A673 (cell line): ENCODE data around the gene KATNAL1.
"Not testable (repeated sequence)": the region's sequence is repeated elsewhere in the genome, so short reads cannot be mapped to it uniquely, and the experiment has no call there.

Experiments
- EZH2 ChIP-seq: fragments of 200-600 bp; sonication (generic); IDR thresholded peaks from 2 replicates; pipeline ENCODE4 v1.6.1; 2017; ENCODE audit warnings: borderline replicate concordance, low read depth, mild to moderate bottlenecking, mixed read lengths, antibody characterized with exemption, low read length; ENCODE audit not compliant: poor library complexity, severe bottlenecking
- TF ChIP-seq, protein P1 (sequence below): fragments of 300-800, 200-600 bp; sonication (generic); conservative IDR thresholded peaks from 2 replicates; pipeline ENCODE4 v1.5.1; 2017; ENCODE audit warnings: low read depth, mild to moderate bottlenecking, antibody characterized with exemption, low read length, moderate library complexity, mixed read lengths

- TF ChIP-seq, protein P1, sequence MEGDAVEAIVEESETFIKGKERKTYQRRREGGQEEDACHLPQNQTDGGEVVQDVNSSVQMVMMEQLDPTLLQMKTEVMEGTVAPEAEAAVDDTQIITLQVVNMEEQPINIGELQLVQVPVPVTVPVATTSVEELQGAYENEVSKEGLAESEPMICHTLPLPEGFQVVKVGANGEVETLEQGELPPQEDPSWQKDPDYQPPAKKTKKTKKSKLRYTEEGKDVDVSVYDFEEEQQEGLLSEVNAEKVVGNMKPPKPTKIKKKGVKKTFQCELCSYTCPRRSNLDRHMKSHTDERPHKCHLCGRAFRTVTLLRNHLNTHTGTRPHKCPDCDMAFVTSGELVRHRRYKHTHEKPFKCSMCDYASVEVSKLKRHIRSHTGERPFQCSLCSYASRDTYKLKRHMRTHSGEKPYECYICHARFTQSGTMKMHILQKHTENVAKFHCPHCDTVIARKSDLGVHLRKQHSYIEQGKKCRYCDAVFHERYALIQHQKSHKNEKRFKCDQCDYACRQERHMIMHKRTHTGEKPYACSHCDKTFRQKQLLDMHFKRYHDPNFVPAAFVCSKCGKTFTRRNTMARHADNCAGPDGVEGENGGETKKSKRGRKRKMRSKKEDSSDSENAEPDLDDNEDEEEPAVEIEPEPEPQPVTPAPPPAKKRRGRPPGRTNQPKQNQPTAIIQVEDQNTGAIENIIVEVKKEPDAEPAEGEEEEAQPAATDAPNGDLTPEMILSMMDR = not testable (repeated sequence)
- not testable (repeated sequence) for TF ChIP-seq EZH2
Measured at GRCh38 chr13:30259149-30259733, 48.1 kb downstream of the KATNAL1 start.
